GM10847 (cell line): Measurements from ENCODE around the gene HAS3.

Source experiments
- POLR2A ChIP-seq: IDR thresholded peaks from 2 replicates; pipeline ENCODE4 v1.6.1; 2011; ENCODE audit not compliant: insufficient read length; ENCODE audit errors: extremely low read depth

Gene HAS3

GRCh38 chr16:69084289-69084688 lies 21.2 kb upstream of the HAS3 start:
- TF ChIP-seq POLR2A: no peak

- TF ChIP-seq POLR2A: no peak
Measured at GRCh38 chr16:69085032-69085695, 20.3 kb upstream of the HAS3 start.

- TF ChIP-seq POLR2A: no peak
Measured at GRCh38 chr16:69087161-69087581, 18.3 kb upstream of the HAS3 start.

- no peak for TF ChIP-seq POLR2A
Measured at GRCh38 chr16:69088684-69089083, 16.8 kb upstream of the HAS3 start.

- TF ChIP-seq POLR2A: no peak
Measured at GRCh38 chr16:69089091-69089910, 16.2 kb upstream of the HAS3 start.

GRCh38 chr16:69093974-69094373 lies 11.5 kb upstream of the HAS3 start:
- no peak for TF ChIP-seq POLR2A

GRCh38 chr16:69094501-69094900 lies 11.0 kb upstream of the HAS3 start:
- no peak for TF ChIP-seq POLR2A

GRCh38 chr16:69095193-69095592 lies 10.3 kb upstream of the HAS3 start:
- no peak for TF ChIP-seq POLR2A

- no peak for TF ChIP-seq POLR2A
Measured at GRCh38 chr16:69100071-69100691, 5.3 kb upstream of the HAS3 start.

GRCh38 chr16:69106491-69107315 lies 1.2 kb downstream of the HAS3 start:
- no peak for TF ChIP-seq POLR2A

GRCh38 chr16:69107316-69107962 lies 2.0 kb downstream of the HAS3 start:
- no peak for TF ChIP-seq POLR2A

- no peak for TF ChIP-seq POLR2A
Measured at GRCh38 chr16:69108064-69108904, 2.8 kb downstream of the HAS3 start.

- no peak for TF ChIP-seq POLR2A
Measured at GRCh38 chr16:69108905-69109252, 3.4 kb downstream of the HAS3 start.
